Measurements from ENCODE around the gene KRTAP6-3. TPM values are rescaled to one million over a fixed set of nuclear protein-coding genes. Genes with fewer than 3 reads are reported as not detected.

The KRTAP6-3 gene
- total RNA-seq, 1 donor from 2014 or later, result not detected

- no peaks in the 10 kb centered on the region for H3K36me3 Mint-ChIP-seq
- TF ChIP-seq CTCF (IDR thresholded peaks at IDR 0.05; ENCODE audit: unreplicated experiment), result no peak
- no peak overlapping the region for H3K4me3 Mint-ChIP-seq
- peaks cover 31% of the 10 kb centered on the region for H3K9me3 Mint-ChIP-seq
- no peak for DNase-seq (ENCODE audit: low spot score in 2 of 2, unreplicated experiment in 2 of 2)
- H3K27ac Mint-ChIP-seq, result no peak overlapping the region
- no peaks in the 10 kb centered on the region for H3K4me1 Mint-ChIP-seq
- no peaks in the 10 kb centered on the region for H3K27me3 Mint-ChIP-seq (ENCODE audit: low read depth)
Observed at GRCh38 chr21:30582870-30583269, 9.4 kb upstream of the KRTAP6-3 start.

GRCh38 chr21:30590297-30590696 lies 1.9 kb upstream of the KRTAP6-3 start, which contains the start of gene KRTAP22-2:
Gene KRTAP22-2 (minus strand): TSS chr21:30590397.
- H3K36me3 Mint-ChIP-seq, result no peaks in the 10 kb centered on the region
- H3K27me3 Mint-ChIP-seq (ENCODE audit: low read depth), result no peaks in the 10 kb centered on the region
- H3K4me3 Mint-ChIP-seq, result no peak within 1 kb of the TSS
- no peak for TF ChIP-seq CTCF (IDR thresholded peaks at IDR 0.05; ENCODE audit: unreplicated experiment)
- DNase-seq (ENCODE audit: low spot score in 2 of 2, unreplicated experiment in 2 of 2), result no peak
- peaks cover 42% of the 10 kb centered on the region for H3K9me3 Mint-ChIP-seq
- H3K4me1 Mint-ChIP-seq, result no peaks in the 10 kb centered on the region
- no peak within 1 kb of the TSS for H3K27ac Mint-ChIP-seq

- no peaks in the 10 kb centered on the region for H3K27me3 Mint-ChIP-seq (ENCODE audit: low read depth)
- DNase-seq (ENCODE audit: low spot score in 2 of 2, unreplicated experiment in 2 of 2), result no peak
- no peaks in the 10 kb centered on the region for H3K36me3 Mint-ChIP-seq
- H3K9me3 Mint-ChIP-seq, result peaks cover 62% of the 10 kb centered on the region
- no peak within 1 kb of the TSS for H3K4me3 Mint-ChIP-seq
- H3K4me1 Mint-ChIP-seq, result no peaks in the 10 kb centered on the region
- H3K27ac Mint-ChIP-seq, result no peak within 1 kb of the TSS
- TF ChIP-seq CTCF (IDR thresholded peaks at IDR 0.05; ENCODE audit: unreplicated experiment), result no peak
Observed at GRCh38 chr21:30598802-30599201, 6.6 kb downstream of the KRTAP6-3 start, which contains the start of gene KRTAP6-2. Gene KRTAP6-2 (minus strand): TSS chr21:30598902. CDS start chr21:30598874, 28 bp downstream.

GRCh38 chr21:30600787-30601186 lies 8.5 kb downstream of the KRTAP6-3 start, which contains the start of gene KRTAP22-1:
Gene KRTAP22-1 (plus strand): TSS chr21:30601087.
- no peak for DNase-seq (ENCODE audit: low spot score in 2 of 2, unreplicated experiment in 2 of 2)
- no peaks in the 10 kb centered on the region for H3K36me3 Mint-ChIP-seq
- H3K9me3 Mint-ChIP-seq, result peaks cover 53% of the 10 kb centered on the region
- no peak within 1 kb of the TSS for H3K27ac Mint-ChIP-seq
- no peaks in the 10 kb centered on the region for H3K27me3 Mint-ChIP-seq (ENCODE audit: low read depth)
- no peaks in the 10 kb centered on the region for H3K4me1 Mint-ChIP-seq
- TF ChIP-seq CTCF (IDR thresholded peaks at IDR 0.05; ENCODE audit: unreplicated experiment), result no peak
- no peak within 1 kb of the TSS for H3K4me3 Mint-ChIP-seq

GRCh38 chr21:30605968-30606367 lies 13.7 kb downstream of the KRTAP6-3 start:
- H3K27me3 Mint-ChIP-seq (ENCODE audit: low read depth), result no peaks in the 10 kb centered on the region
- no peak for TF ChIP-seq CTCF (IDR thresholded peaks at IDR 0.05; ENCODE audit: unreplicated experiment)
- H3K27ac Mint-ChIP-seq, result no peak overlapping the region
- no peak overlapping the region for H3K4me3 Mint-ChIP-seq
- no peaks in the 10 kb centered on the region for H3K4me1 Mint-ChIP-seq
- H3K9me3 Mint-ChIP-seq, result peaks cover 56% of the 10 kb centered on the region
- no peak for DNase-seq (ENCODE audit: low spot score in 2 of 2, unreplicated experiment in 2 of 2)
- no peaks in the 10 kb centered on the region for H3K36me3 Mint-ChIP-seq

- no peaks in the 10 kb centered on the region for H3K4me1 Mint-ChIP-seq
- H3K4me3 Mint-ChIP-seq, result no peak overlapping the region
- TF ChIP-seq CTCF (IDR thresholded peaks at IDR 0.05; ENCODE audit: unreplicated experiment), result no peak
- no peaks in the 10 kb centered on the region for H3K36me3 Mint-ChIP-seq
- DNase-seq (ENCODE audit: low spot score in 2 of 2, unreplicated experiment in 2 of 2), result no peak
- no peak overlapping the region for H3K27ac Mint-ChIP-seq
- peaks cover 64% of the 10 kb centered on the region for H3K9me3 Mint-ChIP-seq
- no peaks in the 10 kb centered on the region for H3K27me3 Mint-ChIP-seq (ENCODE audit: low read depth)
Observed at GRCh38 chr21:30612132-30612531, 19.9 kb downstream of the KRTAP6-3 start.
